Non-pigmented ciliary epithelial cell (primary cell): ENCODE results near the gene EIF4E2.

Experiments used
- DNase-seq: peaks from one replicate; pipeline ENCODE4 v3.0.0-alpha.2; 2010; ENCODE audit warnings: low read depth

The EIF4E2 gene

GRCh38 chr2:232598293-232598692 is 47.8 kb downstream of the EIF4E2 start:
- no peak for DNase-seq

- no peak for DNase-seq
Measured at GRCh38 chr2:232600053-232600773, 49.7 kb downstream of the EIF4E2 start.

- no peak for DNase-seq
Measured at GRCh38 chr2:232603283-232603682, 52.8 kb downstream of the EIF4E2 start.

- DNase-seq, result no peak
Measured at GRCh38 chr2:232604535-232604934, 54.0 kb downstream of the EIF4E2 start.

GRCh38 chr2:232607011-232607410 is 56.5 kb downstream of the EIF4E2 start:
- no peak for DNase-seq

GRCh38 chr2:232609607-232610006 is 59.1 kb downstream of the EIF4E2 start:
- no peak for DNase-seq

GRCh38 chr2:232610081-232610480 is 59.6 kb downstream of the EIF4E2 start:
- DNase-seq, result no peak

GRCh38 chr2:232611061-232611460 is 60.6 kb downstream of the EIF4E2 start:
- DNase-seq, result no peak

- peak; percentile 18 for DNase-seq
Measured at GRCh38 chr2:232611559-232612218, 61.2 kb downstream of the EIF4E2 start.

GRCh38 chr2:232613538-232614134 is 63.1 kb downstream of the EIF4E2 start:
- no peak for DNase-seq

- DNase-seq, result no peak
Measured at GRCh38 chr2:232615339-232615738, 64.8 kb downstream of the EIF4E2 start.
